GM12874 (cell line): ENCODE results near the gene CX3CR1.

ENCODE experiments used
- CTCF ChIP-seq: IDR thresholded peaks from 2 replicates; pipeline ENCODE4 v1.5.1; 2011; ENCODE audit warnings: low read depth, mild to moderate bottlenecking, control low read depth, low read length, moderate library complexity; ENCODE audit not compliant: insufficient read depth

Gene CX3CR1

GRCh38 chr3:39272191-39272590 is 7.6 kb downstream of the CX3CR1 start:
- TF ChIP-seq CTCF = no peak

DNA sequence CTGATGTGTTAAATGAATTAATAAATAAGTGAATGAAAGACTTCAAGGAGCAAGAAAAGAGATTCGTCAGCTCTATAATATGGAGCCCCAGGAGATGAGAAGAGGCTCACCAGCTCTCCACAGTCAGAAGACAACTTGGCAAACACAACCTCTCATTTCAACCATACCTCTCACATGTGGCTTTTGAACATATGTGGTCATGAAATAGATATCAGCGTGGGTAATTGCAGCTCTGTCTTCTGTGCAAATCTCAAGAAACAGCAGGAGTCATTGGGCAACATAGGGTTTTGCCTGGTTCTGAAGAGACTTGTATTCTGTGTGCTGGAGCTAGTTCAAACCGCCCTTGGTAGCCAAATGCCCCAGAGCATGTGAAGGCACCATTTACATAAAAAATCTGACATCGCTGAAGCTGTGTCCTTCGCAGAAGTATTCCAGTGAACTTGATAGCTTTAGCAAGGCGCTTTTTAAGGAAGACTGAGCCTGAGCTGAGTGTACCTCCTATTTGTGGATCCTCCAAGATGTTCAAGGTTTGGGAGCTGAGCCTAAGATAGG is 8.4 kb downstream of the CX3CR1 start:
- TF ChIP-seq CTCF = no peak

- TF ChIP-seq CTCF = no peak
These were observed 10.3 kb downstream of the CX3CR1 start for GRCh38 chr3:39269528-39269927.

GRCh38 chr3:39268549-39268900 is 11.3 kb downstream of the CX3CR1 start:
- TF ChIP-seq CTCF = no peak

- no peak for TF ChIP-seq CTCF
These were observed 11.9 kb downstream of the CX3CR1 start for GRCh38 chr3:39267631-39268548.

DNA sequence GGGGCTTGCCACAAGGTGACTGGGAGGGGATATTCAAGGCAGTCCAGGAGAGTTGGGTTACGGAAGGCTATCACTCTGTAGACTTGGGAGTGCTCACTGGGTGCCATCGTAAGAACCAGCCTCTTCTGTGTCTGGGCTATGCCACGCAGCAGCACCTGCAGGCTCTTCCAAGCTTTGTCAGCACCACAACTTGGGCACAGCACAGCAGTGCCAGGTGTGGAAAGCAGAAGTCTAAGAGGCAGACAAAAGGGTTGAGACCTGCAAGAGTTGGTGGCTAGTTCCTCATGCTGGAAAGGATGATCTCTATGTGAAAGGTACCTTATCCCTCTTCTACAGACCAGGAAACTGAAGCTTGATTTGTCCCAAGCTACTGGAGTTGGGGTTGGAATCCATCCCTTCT is 15.8 kb downstream of the CX3CR1 start:
- TF ChIP-seq CTCF = no peak

GRCh38 chr3:39263576-39263975 is 16.3 kb downstream of the CX3CR1 start:
- TF ChIP-seq CTCF = no peak
